HG02610 (cell line): ENCODE results near the gene CHAF1B.
"Not testable (repeated sequence)": the region's sequence is repeated elsewhere in the genome, so short reads cannot be mapped to it uniquely, and the experiment has no call there.

ENCODE experiments used
- ATAC-seq: cut with Tn5 transposase; IDR thresholded peaks from one replicate; pipeline ENCODE4 v1.9.1; 2021; ENCODE audit warnings: mild to moderate bottlenecking, moderate library complexity; ENCODE audit not compliant: unreplicated experiment

CHAF1B gene

DNA sequence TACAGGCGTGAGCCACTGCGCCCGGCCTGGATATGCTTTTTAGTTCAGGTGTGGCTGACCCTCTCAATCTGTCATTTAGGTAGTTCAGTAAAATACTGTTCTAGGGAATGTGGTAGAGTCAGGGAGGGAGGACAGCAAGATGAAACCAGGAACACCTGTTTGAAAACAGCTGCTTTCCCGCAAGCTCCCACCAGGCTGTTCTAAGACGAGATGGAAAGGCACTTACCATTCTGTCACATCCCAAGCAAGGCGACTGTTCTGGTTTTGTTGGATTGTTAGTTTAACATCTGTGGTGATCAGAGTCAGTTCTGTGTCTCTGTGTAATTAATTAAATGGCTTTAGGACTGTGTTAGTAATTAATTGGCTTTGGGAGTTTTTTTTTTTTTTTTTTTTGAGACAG lies 2.9 kb downstream of the CHAF1B start:
- ATAC-seq: no peak

DNA sequence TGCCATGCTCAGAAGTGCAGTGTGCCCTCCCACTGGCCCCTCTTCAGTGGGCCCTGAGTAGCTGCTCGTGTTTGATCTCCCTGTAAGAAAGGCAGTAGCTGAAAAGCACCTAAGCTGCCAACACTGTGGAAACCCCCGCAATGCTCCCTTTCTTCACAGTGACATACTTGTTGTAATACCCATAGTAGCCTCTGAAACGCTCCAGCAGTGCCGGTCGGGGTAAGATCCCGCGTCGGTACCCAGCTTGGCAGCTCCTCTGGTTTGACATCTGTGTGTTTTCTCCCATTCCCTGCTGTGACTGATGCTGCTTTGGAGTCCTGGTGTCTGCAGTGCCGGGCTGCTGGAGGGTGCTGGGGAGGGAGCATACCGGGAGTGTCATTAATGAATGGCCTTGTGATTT lies 3.6 kb downstream of the CHAF1B start:
- ATAC-seq: no peak

DNA sequence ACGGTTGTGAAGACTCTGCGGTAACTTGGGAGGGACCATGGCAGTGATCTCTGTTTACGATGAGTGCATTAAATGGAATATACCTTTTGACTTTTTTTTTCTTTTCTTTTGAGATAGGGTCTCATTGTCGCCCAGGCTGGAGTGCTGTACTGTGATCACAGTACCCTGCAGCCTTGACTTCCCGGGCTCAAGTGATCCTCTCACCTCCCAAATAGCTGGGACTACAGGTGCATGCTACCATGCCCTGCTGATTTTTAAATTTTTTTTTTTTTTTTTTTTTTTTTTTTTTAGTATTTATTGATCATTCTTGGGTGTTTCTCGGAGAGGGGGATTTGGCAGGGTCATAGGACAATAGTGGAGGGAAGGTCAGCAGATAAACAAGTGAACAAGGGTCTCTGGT lies 6.5 kb downstream of the CHAF1B start:
- ATAC-seq: not testable (repeated sequence)

- no peak for ATAC-seq
These were observed 10.3 kb downstream of the CHAF1B start for GRCh38 chr21:36395353-36396111.

- no peak for ATAC-seq
These were observed 11.1 kb downstream of the CHAF1B start for GRCh38 chr21:36396325-36396724.

GRCh38 chr21:36396971-36397370 lies 11.8 kb downstream of the CHAF1B start:
- no peak for ATAC-seq

DNA sequence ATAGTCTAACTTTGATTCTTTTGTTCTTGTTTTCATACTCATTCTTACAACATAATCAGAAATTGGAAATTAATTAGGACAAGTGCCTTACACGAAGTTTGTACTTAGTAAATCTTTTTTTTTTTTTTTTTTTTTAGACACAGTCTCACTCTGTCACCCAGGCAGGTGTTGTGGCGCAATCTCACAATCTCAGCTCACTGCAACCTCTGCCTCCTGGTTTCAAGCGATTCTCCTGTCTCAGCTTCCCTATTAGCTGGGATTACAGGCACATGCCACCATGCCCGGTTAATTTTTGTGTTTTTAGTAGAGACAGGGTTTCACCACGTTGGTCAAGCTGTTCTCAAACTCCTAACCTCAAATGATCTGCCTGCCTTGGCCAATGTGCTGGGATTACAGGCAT lies 12.4 kb downstream of the CHAF1B start:
- ATAC-seq: no peak

DNA sequence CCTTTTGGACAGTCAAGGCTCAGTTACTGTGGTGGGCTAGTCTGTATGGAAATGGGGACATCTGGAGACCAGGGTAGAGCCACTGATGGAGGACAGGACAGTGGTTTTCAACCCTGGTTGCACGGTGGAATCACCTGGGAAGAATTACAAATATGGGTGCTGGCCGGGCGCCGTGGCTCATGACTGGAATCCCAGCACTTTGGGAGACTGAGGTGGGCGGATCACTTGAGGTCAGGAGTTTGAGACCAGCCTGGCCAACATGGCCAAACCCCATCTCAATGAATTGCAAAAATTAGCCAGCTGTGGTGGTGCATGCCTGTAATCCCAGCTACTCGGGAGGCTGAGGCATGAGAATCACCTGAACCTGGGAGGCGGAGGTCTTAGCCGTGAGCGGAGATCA lies 14.5 kb downstream of the CHAF1B start:
- ATAC-seq: not testable (repeated sequence)

- ATAC-seq: no peak
These were observed 15.5 kb downstream of the CHAF1B start for GRCh38 chr21:36400719-36401118.

- ATAC-seq: no peak
These were observed 17.1 kb downstream of the CHAF1B start for GRCh38 chr21:36402339-36402738.

DNA sequence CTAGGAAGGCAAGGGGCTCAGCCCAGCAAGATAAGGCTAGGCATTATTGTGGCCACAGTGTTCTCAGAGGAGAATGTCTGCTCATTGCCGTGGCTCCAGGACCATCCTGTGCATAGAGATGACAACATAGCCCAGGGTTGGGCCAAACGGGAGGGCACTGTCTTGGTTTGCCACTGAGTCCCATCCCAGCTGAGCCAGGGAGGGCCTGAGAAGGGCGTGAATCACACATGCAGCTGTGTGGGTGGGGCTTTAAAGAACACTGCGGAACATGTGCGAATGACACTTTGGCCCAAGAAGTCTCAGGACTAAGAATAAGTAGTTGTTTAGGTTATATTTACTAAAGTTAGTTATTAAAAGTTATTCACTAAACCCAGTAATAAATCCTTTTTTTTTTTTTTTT lies 18.5 kb downstream of the CHAF1B start:
- ATAC-seq: no peak

DNA sequence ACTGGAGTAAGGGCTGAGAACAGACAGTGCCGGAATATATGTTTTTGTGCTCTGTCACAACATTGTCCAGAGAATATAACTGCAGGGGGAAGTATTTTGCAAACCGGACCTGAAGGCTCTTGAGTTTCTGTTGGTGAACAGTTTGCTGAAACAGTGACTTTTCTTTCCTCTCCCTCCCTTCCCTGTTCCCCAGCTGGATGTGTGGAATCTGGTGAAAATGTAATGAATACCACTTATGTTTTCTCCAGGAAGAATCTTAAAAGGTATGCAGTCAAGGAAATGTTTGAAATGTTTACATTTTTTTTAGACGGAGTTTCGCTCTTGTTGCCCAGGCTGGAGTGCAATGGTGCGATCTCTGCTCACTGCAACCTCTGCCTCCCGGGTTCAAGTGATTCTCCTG lies 23.4 kb downstream of the CHAF1B start:
- no peak for ATAC-seq

GRCh38 chr21:36411301-36411700 lies 26.1 kb downstream of the CHAF1B start:
- ATAC-seq: no peak

- no peak for ATAC-seq
These were observed 27.7 kb downstream of the CHAF1B start for GRCh38 chr21:36412916-36413315.

DNA sequence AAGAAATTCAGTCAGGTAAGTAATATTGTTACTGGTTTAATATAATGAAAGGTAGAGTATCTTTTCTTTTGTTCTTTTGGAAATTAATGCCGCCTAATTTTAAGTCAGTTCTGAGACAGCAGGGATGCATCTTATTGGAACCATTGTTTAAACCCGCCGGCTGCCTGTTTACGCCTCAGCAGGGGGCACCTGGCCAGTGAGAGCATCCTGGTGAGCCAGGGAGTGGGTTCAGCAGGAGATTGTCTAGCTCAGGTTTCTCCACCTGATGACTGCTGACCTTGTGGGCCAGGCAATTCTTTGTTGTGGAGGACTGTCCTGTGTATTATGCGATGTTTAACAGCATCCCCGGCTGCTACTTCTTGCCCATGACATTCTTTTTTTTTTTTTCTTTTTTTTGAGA lies 30.2 kb downstream of the CHAF1B start:
- no peak for ATAC-seq

GRCh38 chr21:36419241-36419640 lies 34.0 kb downstream of the CHAF1B start:
- ATAC-seq: no peak

- ATAC-seq: no peak
These were observed 34.8 kb downstream of the CHAF1B start for GRCh38 chr21:36419996-36420395.

DNA sequence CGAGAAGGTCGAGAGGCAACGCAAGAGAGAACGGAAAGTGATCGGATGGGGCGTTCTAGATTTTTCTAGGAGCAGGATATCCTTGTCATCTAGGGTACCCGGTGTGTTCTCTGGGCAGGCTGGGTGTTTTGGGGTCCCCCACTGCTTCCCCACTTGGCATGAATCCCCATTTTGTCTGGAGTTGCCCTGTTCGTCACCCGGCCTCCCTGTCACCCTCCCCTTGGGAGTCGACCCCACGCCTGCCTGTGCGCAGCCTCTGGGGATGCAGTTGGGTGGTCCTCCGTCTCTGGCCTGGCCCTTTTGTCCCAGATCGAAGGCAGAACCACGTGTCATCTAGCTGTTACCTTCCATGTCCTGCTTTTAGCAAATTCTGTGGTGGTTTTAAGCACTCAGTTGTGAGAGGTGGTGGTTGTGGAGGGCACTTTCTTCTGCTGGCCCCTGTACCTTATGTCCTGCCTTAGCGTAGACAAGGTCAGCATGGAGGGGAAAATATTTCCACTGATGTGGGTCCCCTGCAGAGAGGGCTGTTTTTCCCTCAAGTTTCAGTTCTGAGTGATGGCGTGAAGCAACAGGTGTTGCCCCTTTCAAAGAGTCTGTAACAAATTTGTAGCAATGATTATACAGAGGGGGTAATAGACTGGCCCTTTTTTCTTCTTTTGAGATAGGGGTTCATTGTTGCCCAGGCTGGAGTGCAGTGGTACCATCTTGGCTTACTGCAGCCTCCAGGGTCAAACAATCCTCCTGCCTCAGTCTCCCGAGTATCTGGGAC lies 35.6 kb downstream of the CHAF1B start:
- no peak for ATAC-seq

DNA sequence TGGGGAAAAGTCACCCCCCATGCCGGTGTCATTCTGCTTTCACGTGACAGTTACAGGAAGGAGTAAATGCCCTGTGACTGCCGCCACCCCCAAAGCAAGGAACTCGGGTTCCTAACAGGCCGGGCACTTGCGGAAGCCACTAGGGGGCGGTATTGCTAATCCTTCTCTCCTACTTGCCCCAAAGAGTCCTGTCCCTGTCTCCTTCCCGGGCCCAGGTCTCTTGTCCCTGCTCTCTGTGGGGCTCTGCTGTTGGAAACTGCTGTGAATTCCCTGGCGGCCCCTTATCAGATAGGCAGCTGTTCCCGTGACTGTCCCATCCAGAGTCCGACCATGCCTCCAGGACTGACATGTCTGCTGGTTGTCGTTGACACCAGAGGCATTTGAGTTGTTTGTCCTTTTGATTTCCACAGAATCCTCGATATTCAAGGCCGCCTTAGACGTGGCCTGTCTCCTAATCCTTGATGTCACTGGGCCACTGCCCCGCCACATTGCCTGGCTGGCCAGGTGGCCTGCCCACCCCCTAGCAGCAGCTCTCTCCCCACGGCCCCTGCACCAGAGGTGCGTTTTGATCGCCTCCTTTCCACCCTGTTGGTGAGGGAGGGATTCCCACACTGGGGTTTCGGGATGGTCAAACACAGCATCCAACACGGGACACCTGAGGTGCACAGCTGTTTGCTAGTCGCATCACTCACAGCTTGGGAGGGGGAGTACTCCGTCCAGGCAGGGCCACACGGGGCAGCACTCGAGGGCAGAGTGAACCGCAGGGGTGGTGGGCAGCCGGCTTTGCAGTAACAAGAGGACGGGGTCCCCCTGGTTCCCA lies 37.3 kb downstream of the CHAF1B start:
- no peak for ATAC-seq

DNA sequence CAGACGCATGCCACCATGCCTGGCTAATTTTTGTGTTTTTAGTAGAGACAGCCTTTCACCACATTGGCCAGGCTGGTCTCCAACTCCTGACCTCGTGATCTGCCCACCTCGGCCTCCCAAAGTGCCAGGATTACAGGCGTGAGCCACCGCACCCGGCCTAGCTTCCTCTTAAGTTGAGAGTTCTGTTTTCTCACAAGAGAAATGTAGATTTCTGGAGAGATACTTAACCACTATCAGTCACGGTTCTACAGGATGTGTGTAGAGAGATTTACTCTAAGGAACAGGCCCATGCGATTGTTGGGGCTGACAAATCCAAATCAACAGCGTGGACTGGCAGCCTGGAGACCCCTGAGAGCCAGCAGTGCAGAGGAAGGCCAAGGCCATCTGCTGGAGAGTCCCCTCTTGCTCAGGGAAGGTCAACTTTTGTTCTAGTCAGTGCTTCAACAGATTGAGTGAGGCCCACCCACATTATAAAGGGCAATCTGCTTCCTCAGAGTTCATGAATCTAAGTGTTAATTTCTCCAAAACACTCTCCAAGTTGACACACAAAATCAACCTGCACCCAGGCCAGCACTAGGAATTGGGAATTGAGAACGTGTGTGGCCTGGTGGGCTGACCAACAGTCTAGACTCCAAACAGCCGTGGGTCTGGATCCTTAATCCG lies 38.7 kb downstream of the CHAF1B start:
- no peak for ATAC-seq

DNA sequence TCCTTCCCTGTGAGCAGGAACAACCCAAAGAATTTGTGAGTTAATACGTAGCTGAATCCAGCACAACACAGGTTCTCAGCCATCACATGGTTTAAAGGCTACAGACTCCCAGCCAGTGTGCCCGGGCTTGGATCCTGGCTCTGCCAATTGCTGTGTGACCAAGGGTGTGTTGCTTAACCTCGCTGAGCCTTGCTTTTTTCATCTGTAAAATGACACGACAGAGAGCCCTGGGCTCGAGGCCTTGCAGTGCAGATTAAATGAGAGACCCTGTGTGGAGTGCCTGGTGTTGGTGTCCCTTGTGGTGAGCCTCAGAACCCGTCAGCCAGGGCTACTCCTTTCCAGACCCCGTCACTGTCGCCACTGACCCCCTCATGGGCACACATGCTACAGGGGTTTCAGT lies 39.4 kb downstream of the CHAF1B start:
- ATAC-seq: no peak
